DOHH2 (cell line): ENCODE data around the gene PLXNA2.

Experiments
- H3F3A ChIP-seq: fragments of 200-600 bp; sonication (generic), shearing (Covaris generic); 2 replicates; pipeline ENCODE4 v1.6.0; 2016; ENCODE audit warnings: antibody characterized with exemption, mild to moderate bottlenecking; ENCODE audit not compliant: control insufficient read depth, insufficient read depth
- H3K27ac ChIP-seq: fragments of 200-600 bp; sonication (generic); 2 replicates; pipeline ENCODE4 v1.5.1; 2014; ENCODE audit warnings: low read depth, mild to moderate bottlenecking, low read length, moderate library complexity
- H3K27me3 ChIP-seq: fragments of 200-600 bp; sonication (generic); 2 replicates; pipeline ENCODE4 v1.6.1; 2014; ENCODE audit warnings: mild to moderate bottlenecking, low read length, mixed read lengths; ENCODE audit not compliant: control insufficient read depth
- H3K36me3 ChIP-seq: fragments of 200-600 bp; sonication (generic); 2 replicates; pipeline ENCODE4 v1.6.1; 2014; ENCODE audit warnings: mild to moderate bottlenecking, low read length, moderate library complexity, mixed read lengths; ENCODE audit not compliant: control insufficient read depth
- H3K4me1 ChIP-seq: fragments of 200-600 bp; sonication (generic); 2 replicates; pipeline ENCODE4 v1.6.1; 2014; ENCODE audit warnings: mild to moderate bottlenecking, low read length, mixed read lengths; ENCODE audit not compliant: control insufficient read depth
- H3K4me2 ChIP-seq: fragments of 200-600 bp; sonication (generic); 2 replicates; pipeline ENCODE4 v1.6.0; 2014; ENCODE audit warnings: mild to moderate bottlenecking, low read length, moderate library complexity
- H3K4me3 ChIP-seq: fragments of 200-600 bp; sonication (generic); 2 replicates; pipeline ENCODE4 v1.5.1; 2014; ENCODE audit warnings: mild to moderate bottlenecking, low read length, mixed read lengths
- H3K79me2 ChIP-seq: fragments of 200-600 bp; sonication (generic); 2 replicates; pipeline ENCODE4 v1.6.1; 2014; ENCODE audit warnings: mild to moderate bottlenecking, low read length, mixed read lengths; ENCODE audit not compliant: control insufficient read depth
- H3K9me2 ChIP-seq: fragments of 200-600 bp; sonication (generic); replicated peaks from 2 replicates; pipeline ENCODE4 v1.6.1; 2014; ENCODE audit warnings: mild to moderate bottlenecking, low read length, mixed read lengths; ENCODE audit not compliant: control insufficient read depth
- H3K9me3 ChIP-seq: fragments of 200-600 bp; sonication (generic); 2 replicates; pipeline ENCODE4 v1.6.1; 2014; ENCODE audit warnings: antibody characterized with exemption, low read length, mixed read lengths; ENCODE audit not compliant: control insufficient read depth, insufficient read depth
- H4K20me1 ChIP-seq: fragments of 200-600 bp; sonication (generic); 2 replicates; pipeline ENCODE4 v1.6.0; 2014; ENCODE audit warnings: low read depth, mild to moderate bottlenecking, antibody characterized with exemption, low read length, moderate library complexity; ENCODE audit not compliant: control insufficient read depth, insufficient read depth
- EZH2phosphoT487 ChIP-seq: fragments of 200-600 bp; sonication (generic); IDR thresholded peaks from 2 replicates; pipeline ENCODE4 v1.6.1; 2017; ENCODE audit warnings: borderline replicate concordance, mild to moderate bottlenecking, antibody characterized with exemption, low read length, moderate library complexity, mixed read lengths
- TF ChIP-seq, protein P1 (sequence below): fragments of 200-600 bp; sonication (generic); IDR thresholded peaks from one replicate; pipeline ENCODE4 v1.5.1; 2014; ENCODE audit warnings: antibody characterized with exemption, mild to moderate bottlenecking, low read depth, low read length; ENCODE audit not compliant: poor library complexity, severe bottlenecking

The PLXNA2 gene

GRCh38 chr1:208233978-208234377, 10.2 kb downstream of the PLXNA2 start:
- H3K4me1 ChIP-seq = no peaks in the 10 kb centered on the region
- no peaks in the 10 kb centered on the region for H3F3A ChIP-seq
- H3K4me2 ChIP-seq = no peak overlapping the region
- H3K36me3 ChIP-seq = no peaks in the 10 kb centered on the region
- peaks cover 39% of the 10 kb centered on the region for H3K27me3 ChIP-seq
- no peaks in the 10 kb centered on the region for H4K20me1 ChIP-seq
- H3K4me3 ChIP-seq = no peak overlapping the region
- H3K27ac ChIP-seq = no peak overlapping the region
- no peaks in the 10 kb centered on the region for H3K9me2 ChIP-seq
- H3K9me3 ChIP-seq = no peaks in the 10 kb centered on the region
- H3K79me2 ChIP-seq = no peaks in the 10 kb centered on the region
- no peak for TF ChIP-seq EZH2phosphoT487
- TF ChIP-seq, protein P1, sequence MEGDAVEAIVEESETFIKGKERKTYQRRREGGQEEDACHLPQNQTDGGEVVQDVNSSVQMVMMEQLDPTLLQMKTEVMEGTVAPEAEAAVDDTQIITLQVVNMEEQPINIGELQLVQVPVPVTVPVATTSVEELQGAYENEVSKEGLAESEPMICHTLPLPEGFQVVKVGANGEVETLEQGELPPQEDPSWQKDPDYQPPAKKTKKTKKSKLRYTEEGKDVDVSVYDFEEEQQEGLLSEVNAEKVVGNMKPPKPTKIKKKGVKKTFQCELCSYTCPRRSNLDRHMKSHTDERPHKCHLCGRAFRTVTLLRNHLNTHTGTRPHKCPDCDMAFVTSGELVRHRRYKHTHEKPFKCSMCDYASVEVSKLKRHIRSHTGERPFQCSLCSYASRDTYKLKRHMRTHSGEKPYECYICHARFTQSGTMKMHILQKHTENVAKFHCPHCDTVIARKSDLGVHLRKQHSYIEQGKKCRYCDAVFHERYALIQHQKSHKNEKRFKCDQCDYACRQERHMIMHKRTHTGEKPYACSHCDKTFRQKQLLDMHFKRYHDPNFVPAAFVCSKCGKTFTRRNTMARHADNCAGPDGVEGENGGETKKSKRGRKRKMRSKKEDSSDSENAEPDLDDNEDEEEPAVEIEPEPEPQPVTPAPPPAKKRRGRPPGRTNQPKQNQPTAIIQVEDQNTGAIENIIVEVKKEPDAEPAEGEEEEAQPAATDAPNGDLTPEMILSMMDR = no peak

DNA sequence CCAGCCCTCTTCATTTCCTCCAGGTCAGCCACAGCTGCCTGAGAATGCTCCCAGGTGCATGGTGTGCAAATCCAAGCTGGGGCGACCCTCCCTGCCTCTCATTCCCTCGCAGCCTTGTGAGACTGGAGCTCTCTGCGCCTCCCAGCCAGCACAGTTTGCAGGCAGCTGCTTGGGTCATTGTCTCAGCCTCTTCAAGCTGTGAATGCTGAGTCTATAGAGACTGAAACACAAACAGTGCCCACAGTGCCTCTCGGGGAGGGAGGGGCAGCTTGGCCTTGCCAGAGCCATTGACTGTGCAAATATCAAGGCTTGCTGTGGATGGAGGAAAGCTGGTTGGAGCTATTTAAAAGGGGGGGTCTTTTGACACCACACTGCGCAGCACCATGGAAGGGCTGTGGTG, 10.6 kb downstream of the PLXNA2 start:
- Histone ChIP-seq H3K79me2 (no peaks in the 10 kb centered on the region), H4K20me1 (no peaks in the 10 kb centered on the region), H3K27me3 (peaks cover 38% of the 10 kb centered on the region), H3K9me3 (no peaks in the 10 kb centered on the region), H3K4me2 (no peak overlapping the region), H3K9me2 (no peaks in the 10 kb centered on the region), H3K4me1 (no peaks in the 10 kb centered on the region), H3F3A (no peaks in the 10 kb centered on the region), H3K27ac (no peak overlapping the region), H3K4me3 (no peak overlapping the region), H3K36me3 (no peaks in the 10 kb centered on the region)
- TF ChIP-seq, protein P1 = no peak
- TF ChIP-seq EZH2phosphoT487 = no peak

- H3K4me3 ChIP-seq = no peak overlapping the region
- no peak overlapping the region for H3K27ac ChIP-seq
- H3K79me2 ChIP-seq = no peaks in the 10 kb centered on the region
- no peaks in the 10 kb centered on the region for H3K4me1 ChIP-seq
- H3K27me3 ChIP-seq = peaks cover 31% of the 10 kb centered on the region
- H3K9me2 ChIP-seq = no peaks in the 10 kb centered on the region
- H3F3A ChIP-seq = no peaks in the 10 kb centered on the region
- H3K9me3 ChIP-seq = no peaks in the 10 kb centered on the region
- no peaks in the 10 kb centered on the region for H3K36me3 ChIP-seq
- no peaks in the 10 kb centered on the region for H4K20me1 ChIP-seq
- H3K4me2 ChIP-seq = no peak overlapping the region
- TF ChIP-seq, protein P1 = no peak
- no peak for TF ChIP-seq EZH2phosphoT487
Measured at GRCh38 chr1:208232662-208233038, 11.5 kb downstream of the PLXNA2 start.
